IPS-NIHi11 (cell line): ENCODE data around the gene PTPRE.

Experiments used
- DNase-seq: peaks from one replicate; pipeline ENCODE4 v3.0.0; 2012; ENCODE audit warnings: mixed read lengths, low spot score

The PTPRE gene

GRCh38 chr10:127882801-127883459, 24.0 kb upstream of the PTPRE start:
- no peak for DNase-seq

GRCh38 chr10:127883516-127883915, 23.4 kb upstream of the PTPRE start:
- DNase-seq, result no peak

GRCh38 chr10:127884501-127884900, 22.4 kb upstream of the PTPRE start:
- no peak for DNase-seq

- DNase-seq, result no peak
Observed at GRCh38 chr10:127886371-127887051, 20.4 kb upstream of the PTPRE start.

- no peak for DNase-seq
Observed at GRCh38 chr10:127887541-127888415, 19.1 kb upstream of the PTPRE start.

- DNase-seq, result no peak
Observed at GRCh38 chr10:127888521-127889312, 18.2 kb upstream of the PTPRE start.

GRCh38 chr10:127889605-127890195, 17.2 kb upstream of the PTPRE start:
- DNase-seq, result no peak

- DNase-seq, result no peak
Observed at GRCh38 chr10:127890216-127890615, 16.7 kb upstream of the PTPRE start.

GRCh38 chr10:127890832-127891334, 16.0 kb upstream of the PTPRE start:
- no peak for DNase-seq

GRCh38 chr10:127892743-127893142, 14.2 kb upstream of the PTPRE start, which contains the start of gene CLRN3:
TSS of gene CLRN3 (minus strand) at chr10:127892941. CDS start at chr10:127892784, 157 bp downstream.
- DNase-seq, result no peak

- DNase-seq, result no peak
Observed at GRCh38 chr10:127894146-127894545, 12.8 kb upstream of the PTPRE start.

- no peak for DNase-seq
Observed at GRCh38 chr10:127896590-127896989, 10.3 kb upstream of the PTPRE start.

GRCh38 chr10:127897177-127897576, 9.7 kb upstream of the PTPRE start:
- DNase-seq, result no peak

- no peak for DNase-seq
Observed at GRCh38 chr10:127899766-127900387, 7.0 kb upstream of the PTPRE start.

- DNase-seq, result no peak
Observed at GRCh38 chr10:127903789-127904188, 3.1 kb upstream of the PTPRE start.

- DNase-seq, result no peak
Observed at GRCh38 chr10:127904311-127905000, 2.4 kb upstream of the PTPRE start.

GRCh38 chr10:127905001-127905847, 1.7 kb upstream of the PTPRE start:
- DNase-seq, result no peak

GRCh38 chr10:127905848-127906261, 1.0 kb upstream of the PTPRE start:
- no peak for DNase-seq

- DNase-seq, result no peak
Observed at GRCh38 chr10:127907411-127908105, 655 bp downstream of the PTPRE start.
